Esophagus muscularis mucosa (tissue), 3 donors: ENCODE results near the gene RNFT2.

Experiments used
- CTCF ChIP-seq, 3 experiments: fragments of 200-600 bp in 2 of 3; fragments of 450-650 bp in 1 of 3; sonication (generic) in 2 of 3; IDR thresholded peaks; one replicate each; pipeline ENCODE4 v1.5.1; 2017 to 2019; ENCODE audit warnings: antibody characterized with exemption in 3 of 3, mild to moderate bottlenecking in 2 of 3, moderate library complexity in 1 of 3
- POLR2A ChIP-seq: fragments of 450-650 bp; IDR thresholded peaks from one replicate; pipeline ENCODE4 v1.6.1; 2017; ENCODE audit warnings: antibody characterized with exemption, moderate library complexity, mild to moderate bottlenecking, low read depth

GRCh38 chr12:116784238-116784612, 46.1 kb downstream of the RNFT2 start:
- no peak for TF ChIP-seq POLR2A
- no peak for TF ChIP-seq CTCF (IDR thresholded peaks at IDR 0.05)
